A673 (cell line): ENCODE measurements around the gene FNDC11. TPM values are rescaled to one million over a fixed set of nuclear protein-coding genes. Genes with fewer than 3 reads are reported as not detected.
A peak's percentile ranks its signal among the peaks of the same experiment; 100 is the strongest.

ENCODE experiments used
- BruUV-seq: library from RNA; stranded (reverse); fragments of 400-500 nt; replicated peaks from 2 replicates; lab custom pipeline; 2021; lab: Mats Ljungman, UMichigan
- CTCF ChIA-PET: fragments of 300-600 bp; sonication (Branson Sonifier 250); formaldehyde crosslinking; loops from one replicate; lab custom pipeline; 2022; ENCODE audit warnings: antibody characterized with exemption; lab: Charles Lee
- POLR2A ChIA-PET: fragments of 300-600 bp; sonication (Branson Sonifier 250); formaldehyde crosslinking; loops from one replicate; lab custom pipeline; 2022; ENCODE audit warnings: antibody characterized with exemption; ENCODE audit not compliant: low non-redundant PET; lab: Charles Lee
- DNase-seq: peaks from one replicate; pipeline ENCODE4 v3.0.0-alpha.2; 2015; ENCODE audit warnings: low spot score
- H3K27ac ChIP-seq: fragments of 200-600 bp; sonication (generic); 2 replicates; pipeline ENCODE4 v1.5.1; 2016; ENCODE audit warnings: mixed run types, low read depth, mild to moderate bottlenecking, mixed read lengths, antibody characterized with exemption, low read length; ENCODE audit not compliant: poor library complexity, severe bottlenecking
- H3K27me3 ChIP-seq: fragments of 200-600 bp; sonication (generic); replicated peaks from 2 replicates; pipeline ENCODE4 v1.6.1; 2017; ENCODE audit warnings: mixed run types, low read depth, mild to moderate bottlenecking, mixed read lengths, antibody characterized with exemption, low read length; ENCODE audit not compliant: insufficient read depth, poor library complexity
- H3K36me3 ChIP-seq: fragments of 200-600 bp; sonication (generic); 2 replicates; pipeline ENCODE4 v1.6.1; 2016; ENCODE audit warnings: mixed run types, mild to moderate bottlenecking, mixed read lengths, antibody characterized with exemption, low read length; ENCODE audit not compliant: insufficient read depth, poor library complexity, severe bottlenecking
- H3K4me1 ChIP-seq: fragments of 200-600 bp; sonication (generic); 2 replicates; pipeline ENCODE4 v1.6.1; 2017; ENCODE audit warnings: mixed run types, mild to moderate bottlenecking, mixed read lengths, antibody characterized with exemption, low read length; ENCODE audit not compliant: insufficient read depth, poor library complexity, severe bottlenecking
- H3K4me3 ChIP-seq: fragments of 200-600 bp; sonication (generic); 2 replicates; pipeline ENCODE4 v1.5.1; 2016; ENCODE audit warnings: low read depth, mixed run types, mild to moderate bottlenecking, mixed read lengths, low read length; ENCODE audit not compliant: poor library complexity, severe bottlenecking
- H3K9me3 ChIP-seq: fragments of 200-600 bp; sonication (generic); 2 replicates; pipeline ENCODE4 v1.6.1; 2016; ENCODE audit warnings: mixed run types, low read depth, mild to moderate bottlenecking, mixed read lengths, antibody characterized with exemption, low read length; ENCODE audit not compliant: poor library complexity, severe bottlenecking
- CTCF ChIP-seq: fragments of 300-800, 200-600 bp; sonication (generic); conservative IDR thresholded peaks from 2 replicates; pipeline ENCODE4 v1.5.1; 2017; ENCODE audit warnings: low read depth, mild to moderate bottlenecking, antibody characterized with exemption, low read length, moderate library complexity, mixed read lengths
- EZH2 ChIP-seq: fragments of 200-600 bp; sonication (generic); IDR thresholded peaks from 2 replicates; pipeline ENCODE4 v1.6.1; 2017; ENCODE audit warnings: borderline replicate concordance, low read depth, mild to moderate bottlenecking, mixed read lengths, antibody characterized with exemption, low read length; ENCODE audit not compliant: poor library complexity, severe bottlenecking
- intact Hi-C: fragments of 100-400 bp; cut with micrococcal nuclease; formaldehyde crosslinking; loops from one replicate; pipeline ENCODE4 v1.10.0; 2022; ENCODE audit not compliant: unreplicated experiment
- total RNA-seq: library from RNA; stranded (reverse); gene quantifications from 2 replicates; pipeline ENCODE4 v1.2.3, GENCODE V29; 2021

The FNDC11 gene
- total RNA-seq, 1 experiment from 2014 or later: 0.21 TPM

DNA sequence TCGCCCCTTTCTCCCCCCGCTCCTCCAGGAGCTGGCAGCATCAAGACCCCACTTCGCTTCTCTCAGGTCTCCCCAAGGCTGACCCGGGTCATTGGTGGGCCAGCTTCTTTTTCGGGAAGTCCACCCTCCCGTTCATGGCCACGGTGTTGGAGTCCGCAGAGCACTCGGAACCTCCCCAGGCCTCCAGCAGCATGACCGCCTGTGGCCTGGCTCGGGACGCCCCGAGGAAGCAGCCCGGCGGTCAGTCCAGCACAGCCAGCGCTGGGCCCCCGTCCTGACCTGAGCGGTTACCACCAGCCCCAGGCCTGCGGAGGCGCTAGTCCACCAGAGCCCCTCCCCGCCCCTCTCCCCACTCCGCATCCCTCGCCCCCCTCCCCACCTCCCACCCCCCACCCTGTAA lies 32.4 kb upstream of the FNDC11 start:
- H3K27ac ChIP-seq: peak overlapping the region; percentile 77
- no TSS peak for BruUV-seq

DNA sequence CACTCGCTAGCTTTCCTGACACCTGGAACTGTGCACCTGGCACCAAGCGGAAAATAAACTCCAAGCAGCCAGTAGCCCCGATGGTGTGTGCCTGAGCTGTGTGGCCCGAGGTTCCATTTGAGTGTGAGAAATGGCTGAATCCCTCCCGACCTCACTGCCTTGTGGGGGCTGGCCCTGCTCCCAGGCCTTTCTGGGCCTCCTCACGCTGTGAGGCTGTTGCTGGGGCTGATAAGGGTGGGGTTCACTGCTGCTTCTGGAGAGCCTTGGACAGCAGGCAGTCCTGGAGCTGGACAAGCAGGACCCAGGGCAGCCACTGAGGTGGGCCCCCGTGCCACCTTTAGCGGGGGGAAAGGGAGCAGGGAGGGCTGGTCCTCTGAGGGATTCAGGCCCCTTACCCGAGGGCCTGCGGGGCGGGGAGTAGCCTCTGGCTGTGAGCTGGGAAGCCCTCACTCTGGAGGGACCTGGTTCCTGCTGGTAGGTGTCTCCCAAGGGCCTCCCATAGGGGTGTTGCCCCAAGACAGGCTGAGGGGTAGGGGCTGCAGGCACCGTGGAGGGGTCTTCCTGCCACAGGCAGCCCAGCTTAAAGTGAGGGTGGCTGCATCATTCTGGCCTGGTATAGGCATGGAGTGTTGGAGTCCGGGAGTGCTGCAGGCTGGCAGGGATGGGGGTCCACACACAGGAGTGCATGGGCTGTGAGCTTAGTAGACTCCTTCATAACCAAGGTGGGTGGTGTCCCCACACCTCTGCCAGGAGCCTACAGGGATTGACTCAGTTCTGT lies 31.7 kb upstream of the FNDC11 start:
- Histone ChIP-seq H3K27me3 (peaks cover 4% of the 10 kb centered on the region), H3K9me3 (peaks cover 8% of the 10 kb centered on the region), H3K36me3 (peaks cover 23% of the 10 kb centered on the region), H3K4me1 (peaks cover 6% of the 10 kb centered on the region), H3K4me3 (peak overlapping the region; percentile 67), H3K27ac (no peak overlapping the region)
- intact Hi-C loops: no loop called here
- no peak for TF ChIP-seq EZH2
- no peak for TF ChIP-seq CTCF
- POLR2A ChIA-PET: interaction anchor here (0.6 kb wide), 1 partner anchor 44 kb away, joined by 3 read pairs; no protein-coding TSS in a partner anchor
- CTCF ChIA-PET: interaction anchor here (0.6 kb wide), 2 partner anchors 44 to 264 kb away, joined by 3 to 8 read pairs; no protein-coding TSS in a partner anchor
- no peak for DNase-seq
- no TSS peak for BruUV-seq

More for the DNA sequence above, 32.4 kb upstream of the FNDC11 start:
- Histone ChIP-seq H3K36me3 (peaks cover 23% of the 10 kb centered on the region), H3K4me3 (peak overlapping the region; percentile 67), H3K9me3 (peaks cover 8% of the 10 kb centered on the region), H3K4me1 (peaks cover 6% of the 10 kb centered on the region), H3K27me3 (no peaks in the 10 kb centered on the region)
- ChIA-PET CTCF (interaction anchor here (0.6 kb wide), 1 partner anchor 101 kb away, joined by 4 read pairs; no protein-coding TSS in a partner anchor), POLR2A (no interaction called here)
- no peak for DNase-seq
- TF ChIP-seq CTCF (no peak), EZH2 (no peak)
- intact Hi-C loops: no loop called here

DNA sequence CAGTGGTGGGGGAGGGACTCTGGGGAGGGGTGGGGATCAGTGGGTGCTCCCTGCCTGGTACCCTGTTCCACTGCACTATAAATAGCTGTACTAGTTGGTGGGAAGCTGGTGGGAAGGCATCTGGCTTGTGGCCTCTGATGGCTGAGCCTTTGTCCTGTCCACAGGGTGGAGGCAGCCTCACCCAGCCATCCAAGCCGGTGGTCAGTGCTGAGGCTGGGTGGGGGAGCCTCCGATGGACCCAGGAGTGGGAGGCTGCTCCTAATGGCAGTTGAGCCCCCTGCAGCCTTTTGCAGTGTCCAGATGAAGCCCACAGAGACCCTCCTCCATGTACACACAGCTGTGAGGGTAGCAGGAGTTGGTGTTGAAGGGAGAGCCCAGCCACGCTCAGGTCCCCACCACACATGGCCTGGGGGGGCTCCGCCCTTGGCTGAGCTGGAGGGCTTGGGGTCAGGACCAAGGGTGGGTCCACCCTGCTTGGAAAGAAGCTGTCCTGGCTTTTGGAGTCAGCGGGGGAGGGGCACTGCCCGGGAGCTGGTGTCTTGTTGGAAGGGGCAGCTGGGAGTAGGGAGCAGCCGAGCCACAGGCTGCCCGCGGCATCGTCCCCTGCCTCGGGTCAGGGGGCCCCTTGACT lies 30.9 kb upstream of the FNDC11 start:
- no TSS peak for BruUV-seq
- intact Hi-C loops: no loop called here
- no peak overlapping the region for H3K27ac ChIP-seq
- no peak overlapping the region for H3K4me3 ChIP-seq
- DNase-seq: no peak
- H3K4me1 ChIP-seq: peaks cover 6% of the 10 kb centered on the region
- H3K27me3 ChIP-seq: peaks cover 12% of the 10 kb centered on the region
- H3K36me3 ChIP-seq: peaks cover 23% of the 10 kb centered on the region
- H3K9me3 ChIP-seq: peaks cover 8% of the 10 kb centered on the region
- TF ChIP-seq CTCF: no peak
- TF ChIP-seq EZH2: no peak
- POLR2A ChIA-PET: no interaction called here
- CTCF ChIA-PET: interaction anchor here (0.6 kb wide), 2 partner anchors 43 to 263 kb away, joined by 3 to 8 read pairs; no protein-coding TSS in a partner anchor
